NCI-H226 (cell line): ENCODE results near the gene CYP2C9.
"Not testable (repeated sequence)": the region's sequence is repeated elsewhere in the genome, so short reads cannot be mapped to it uniquely, and the experiment has no call there.

Experiments used
- DNase-seq: peaks from one replicate; pipeline ENCODE4 v3.0.0-alpha.2; 2015

The CYP2C9 gene

DNA sequence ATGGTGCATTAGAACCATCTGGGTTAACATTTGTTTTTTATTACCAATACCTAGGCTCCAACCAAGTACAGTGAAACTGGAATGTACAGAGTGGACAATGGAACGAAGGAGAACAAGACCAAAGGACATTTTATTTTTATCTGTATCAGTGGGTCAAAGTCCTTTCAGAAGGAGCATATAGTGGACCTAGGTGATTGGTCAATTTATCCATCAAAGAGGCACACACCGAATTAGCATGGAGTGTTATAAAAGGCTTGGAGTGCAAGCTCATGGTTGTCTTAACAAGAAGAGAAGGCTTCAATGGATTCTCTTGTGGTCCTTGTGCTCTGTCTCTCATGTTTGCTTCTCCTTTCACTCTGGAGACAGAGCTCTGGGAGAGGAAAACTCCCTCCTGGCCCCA lies at the start of gene CYP2C9:
TSS of gene CYP2C9 (plus strand) at position 276 of the 400 bp plus-strand sequence. CDS start at position 301, 25 bp downstream.
- DNase-seq, result no peak

DNA sequence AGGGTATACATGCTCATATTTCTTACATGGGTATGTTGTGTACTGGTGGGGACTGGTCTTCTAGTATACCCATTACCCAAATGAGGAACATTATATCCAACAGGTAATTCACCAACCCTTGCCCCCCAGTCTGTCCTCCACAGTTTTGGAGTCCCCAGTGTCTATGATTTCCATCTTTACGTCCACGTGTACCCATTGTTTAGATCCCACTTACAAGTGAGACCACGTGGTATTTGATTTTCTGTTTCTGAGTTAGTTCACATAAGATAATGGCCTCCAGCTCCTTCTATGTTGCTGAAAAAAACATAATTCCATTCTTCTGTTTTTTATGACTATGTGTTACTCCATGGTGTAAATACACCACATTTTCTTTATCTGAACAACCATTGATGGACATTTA lies 49.3 kb upstream of the CYP2C9 start:
- DNase-seq, result no peak

DNA sequence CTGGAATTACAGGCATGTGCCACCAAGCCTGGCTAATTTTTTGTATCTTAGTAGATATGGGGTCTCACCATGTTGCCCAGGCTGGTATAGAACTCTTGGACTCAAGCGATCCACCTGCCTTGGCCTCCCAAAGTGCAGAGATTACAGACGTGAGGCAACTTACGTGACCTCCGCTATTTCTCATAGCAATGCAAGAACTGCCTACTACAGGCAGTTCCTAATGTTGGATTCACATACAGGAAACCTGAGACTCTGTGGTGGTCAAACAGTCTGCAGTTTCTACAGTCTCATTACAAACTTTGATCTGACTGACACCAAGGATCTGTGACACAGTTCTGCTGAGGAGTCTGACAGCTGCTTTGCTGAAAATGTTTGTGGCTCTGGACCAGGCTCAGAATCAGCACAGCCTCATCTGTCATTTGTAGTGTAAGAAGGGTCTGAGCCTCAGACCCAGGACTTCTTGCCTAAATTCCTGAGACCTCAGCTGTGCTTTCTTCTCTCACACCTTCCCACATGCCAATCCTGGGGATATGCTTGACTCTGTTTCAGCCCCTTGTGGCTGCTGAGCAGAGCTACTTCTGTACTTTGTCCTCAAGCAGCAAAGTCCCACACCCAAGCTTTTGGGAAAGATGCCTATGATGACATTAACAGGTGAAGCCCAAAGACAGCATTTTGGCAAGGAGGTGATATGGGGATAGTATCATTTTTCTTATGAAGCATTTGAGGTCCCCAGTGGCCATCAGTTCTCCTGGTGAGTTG lies 48.0 kb upstream of the CYP2C9 start:
- DNase-seq, result no peak

DNA sequence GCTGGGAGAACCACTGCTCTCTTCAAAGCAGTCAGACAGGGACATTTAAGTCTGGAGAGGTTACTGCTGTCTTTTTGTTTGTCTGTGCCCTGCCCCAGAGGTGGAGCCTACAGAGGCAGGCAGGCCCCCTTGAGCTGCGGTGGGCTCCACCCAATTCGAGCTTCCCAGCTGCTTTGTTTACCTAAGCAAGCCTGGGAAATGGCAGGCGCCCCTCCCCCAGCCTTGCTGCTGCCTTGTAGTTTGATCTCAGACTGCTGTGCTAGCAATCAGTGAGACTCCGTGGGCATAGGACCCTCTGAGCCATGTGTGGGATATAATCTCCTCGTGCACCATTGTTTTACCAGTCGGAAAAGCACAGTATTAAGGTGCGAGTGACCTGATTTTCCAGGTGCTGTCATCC lies 40.0 kb upstream of the CYP2C9 start:
- DNase-seq, result not testable (repeated sequence)

DNA sequence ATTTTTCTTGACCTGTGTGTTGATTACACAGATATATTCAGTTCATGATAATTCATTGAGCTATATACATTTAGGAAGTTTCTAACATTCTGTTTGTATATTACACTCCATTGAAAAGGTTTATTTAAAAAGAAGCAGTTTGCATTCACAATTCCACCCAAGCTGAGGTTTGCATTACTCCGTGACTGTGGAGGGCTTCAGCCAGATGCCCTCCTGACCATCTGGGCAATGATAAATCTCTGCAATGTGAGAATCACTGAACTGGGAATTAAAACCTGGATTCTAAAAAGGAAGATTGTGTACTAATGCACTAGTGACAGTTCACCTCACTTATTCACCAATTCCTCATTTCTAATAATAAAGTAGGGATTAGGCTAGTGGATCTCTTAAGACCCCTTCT lies 36.4 kb upstream of the CYP2C9 start:
- DNase-seq, result no peak

DNA sequence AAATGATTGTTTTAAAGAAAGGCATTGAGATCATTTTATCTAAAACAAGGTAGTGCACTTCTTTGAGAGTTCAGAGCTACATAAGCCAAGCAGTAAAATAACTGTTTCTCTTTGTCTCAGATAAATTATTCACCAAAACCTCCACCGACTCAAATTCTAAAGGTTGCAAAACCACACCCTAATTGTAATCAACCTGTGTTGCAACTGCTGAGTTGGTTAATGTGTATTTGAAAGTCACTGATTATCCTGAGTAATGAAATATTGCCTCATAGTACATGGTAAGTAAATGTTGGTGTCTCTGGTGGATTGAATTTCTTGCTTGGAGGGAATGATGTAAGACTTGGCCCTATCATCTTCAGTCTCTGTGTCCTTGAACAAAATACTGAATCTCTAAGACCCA lies 35.9 kb upstream of the CYP2C9 start:
- DNase-seq, result no peak

DNA sequence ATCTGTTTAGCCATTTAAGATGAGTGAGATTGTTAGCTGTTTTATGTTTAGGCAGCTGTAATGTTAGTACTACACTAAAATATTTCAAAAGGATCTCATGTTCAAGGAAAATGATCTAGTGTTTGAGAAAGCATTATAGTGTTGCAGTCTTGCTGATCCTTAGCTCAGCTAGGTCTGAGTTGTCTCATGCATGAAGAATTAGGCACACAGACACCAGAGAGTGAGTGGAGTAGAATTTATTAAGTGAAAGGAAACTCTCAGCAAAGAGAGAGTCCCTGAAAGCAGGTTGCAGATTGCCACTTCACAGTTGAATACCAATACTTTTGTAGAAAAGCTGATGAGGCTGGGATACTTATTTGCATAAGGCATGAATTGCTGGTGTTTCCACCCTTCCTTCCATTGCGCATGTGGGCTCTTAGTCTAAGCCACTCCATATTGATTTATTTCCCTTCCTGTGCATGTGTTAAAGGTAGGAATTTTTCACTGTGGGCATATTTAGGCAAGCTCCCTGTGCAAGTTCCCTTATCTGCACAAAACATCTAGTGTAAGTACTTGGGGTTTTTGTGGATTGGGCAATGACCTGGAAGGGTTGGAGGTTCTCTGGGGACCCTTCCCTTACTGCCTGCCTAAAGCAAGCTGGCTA lies 33.8 kb upstream of the CYP2C9 start:
- DNase-seq, result not testable (repeated sequence)

DNA sequence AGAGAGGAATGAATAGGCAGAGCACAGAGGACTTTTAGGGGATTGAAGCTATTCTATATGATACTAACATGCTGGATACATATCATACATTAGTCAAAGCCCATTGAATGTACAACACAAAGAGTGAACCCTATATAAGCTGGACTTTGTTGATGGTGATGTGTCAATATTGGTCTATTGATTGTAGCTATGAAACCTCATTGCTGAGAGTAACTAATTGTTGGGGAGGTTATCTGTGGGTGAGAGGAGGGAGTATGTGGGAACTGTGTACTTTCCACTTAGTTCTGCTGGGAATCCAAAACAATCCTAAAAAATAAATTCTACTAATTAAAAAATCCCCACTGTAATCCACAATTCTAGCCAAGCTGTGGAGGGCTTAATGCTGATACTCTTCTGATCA lies 22.0 kb upstream of the CYP2C9 start:
- DNase-seq, result no peak

DNA sequence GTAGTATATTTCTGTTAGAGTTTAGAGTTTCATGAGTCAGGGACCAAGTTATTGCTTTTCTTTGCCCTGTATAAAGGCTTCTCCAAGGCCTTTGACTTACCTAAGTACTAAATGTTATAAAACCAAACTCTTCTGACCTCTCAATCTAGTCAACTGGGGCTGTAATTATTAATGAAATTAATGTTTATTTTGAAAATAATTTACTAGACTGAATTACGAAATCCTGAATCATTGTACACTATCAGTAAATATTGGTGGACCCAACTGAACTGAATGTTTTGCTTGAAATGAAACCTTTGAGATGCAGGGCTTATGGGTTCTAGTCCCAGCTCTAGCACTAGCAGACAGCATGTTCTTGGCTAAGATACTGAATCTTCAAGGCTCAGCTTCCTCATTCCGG lies 1.7 kb upstream of the CYP2C9 start:
- no peak for DNase-seq

DNA sequence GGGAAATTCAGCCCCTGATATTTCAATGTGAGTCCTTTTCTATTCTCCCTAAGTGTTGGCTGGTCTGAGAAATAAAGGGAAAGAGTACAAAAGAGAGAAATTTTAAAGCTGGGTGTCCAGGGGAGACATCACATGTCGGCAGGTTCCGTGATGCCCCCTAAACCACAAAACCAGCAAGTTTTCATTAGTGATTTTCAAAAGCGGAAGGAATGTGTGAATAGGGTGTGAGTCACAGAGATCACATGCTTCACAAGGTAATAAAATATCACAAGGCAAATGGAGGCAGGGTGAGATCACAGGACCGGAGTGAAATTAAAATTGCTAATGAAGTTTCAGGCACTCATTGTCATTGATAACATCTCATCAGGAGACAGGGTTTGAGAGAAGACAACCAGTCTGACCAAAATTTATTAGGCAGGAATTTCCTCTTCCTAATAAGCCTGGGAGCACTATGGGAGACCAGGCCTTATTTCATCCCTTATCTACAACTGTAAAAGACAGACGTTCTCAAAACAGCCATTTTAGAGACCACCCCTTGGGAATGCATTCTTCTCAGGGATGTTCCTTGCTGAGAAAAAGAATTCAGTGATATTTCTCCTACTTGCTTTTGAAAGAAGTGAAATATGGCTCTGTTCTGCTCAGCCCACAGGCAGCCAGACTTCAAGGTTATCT lies 5.1 kb downstream of the CYP2C9 start:
- not testable (repeated sequence) for DNase-seq

DNA sequence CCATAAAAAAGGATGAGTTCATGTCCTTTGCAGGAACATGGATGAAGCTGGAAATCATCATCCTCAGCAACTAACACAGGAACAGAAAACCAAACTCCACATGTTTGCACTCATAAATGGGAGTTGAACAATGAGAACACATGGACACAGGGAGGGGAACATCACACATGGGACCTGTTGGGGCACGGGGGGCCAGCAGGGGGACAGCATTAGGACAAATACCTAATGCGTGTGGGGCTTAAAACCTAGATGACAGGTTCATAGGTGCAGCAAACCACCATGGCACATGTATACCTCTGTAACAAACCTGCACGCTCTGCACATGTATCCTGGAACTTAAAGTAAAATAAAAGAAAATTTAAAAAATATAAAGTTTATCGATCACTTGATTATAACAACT lies 7.7 kb downstream of the CYP2C9 start:
- not testable (repeated sequence) for DNase-seq

DNA sequence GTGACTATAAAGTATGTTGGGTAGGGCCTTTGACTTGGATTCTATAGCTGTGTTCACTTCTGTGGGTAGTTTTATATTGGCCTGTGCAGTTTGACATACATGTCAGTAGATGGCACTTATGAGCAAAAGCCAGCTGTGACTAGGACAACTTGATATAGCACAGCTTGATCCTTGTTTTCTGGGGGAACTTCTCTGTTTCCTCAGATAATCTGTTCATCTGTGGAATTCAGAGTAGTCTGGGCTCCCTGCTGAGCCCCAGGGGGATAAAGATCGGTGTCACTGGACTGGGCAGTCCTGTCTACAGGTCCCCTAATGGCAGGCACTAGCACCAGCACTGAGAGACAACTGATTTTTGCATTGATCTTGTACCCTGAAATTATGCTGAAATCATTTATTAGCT lies 25.4 kb downstream of the CYP2C9 start:
- DNase-seq, result no peak

DNA sequence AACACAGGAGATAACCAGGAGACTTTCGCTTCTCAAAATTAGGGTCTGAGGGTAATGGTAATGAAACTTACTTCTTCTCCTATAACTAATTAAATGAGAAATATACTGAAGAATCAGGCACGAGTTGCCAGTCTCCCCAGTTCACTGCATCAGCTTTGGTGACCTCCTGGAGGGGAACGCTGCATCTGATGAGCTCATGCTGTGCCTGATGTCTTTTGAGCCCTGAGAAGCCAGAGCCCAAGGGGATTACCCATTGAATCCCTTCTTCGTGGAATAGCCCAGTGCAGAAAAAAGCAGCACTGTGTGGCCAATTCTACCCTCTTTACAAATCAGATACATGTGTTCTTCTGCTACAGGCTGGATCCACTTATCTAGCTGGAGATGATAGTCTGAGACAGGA lies 45.1 kb downstream of the CYP2C9 start:
- DNase-seq, result no peak

DNA sequence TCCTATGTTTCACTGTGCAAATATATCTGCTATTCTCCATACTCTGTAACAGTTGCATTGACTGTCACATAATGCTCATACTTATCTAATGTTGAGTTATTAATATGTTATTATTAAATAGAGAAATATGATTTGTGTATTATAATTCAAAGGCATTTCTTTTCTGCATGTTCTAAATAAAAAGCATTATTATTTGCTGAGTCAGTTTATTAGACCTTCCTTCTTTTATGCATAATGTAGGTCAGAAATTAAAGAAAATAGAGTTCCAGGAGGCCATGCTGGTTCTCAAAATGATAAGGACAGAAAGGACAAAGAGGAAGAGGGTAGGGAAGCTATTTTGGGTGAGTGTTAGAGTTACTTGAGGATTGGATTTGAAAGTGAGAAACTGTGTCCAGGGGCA lies 50.7 kb downstream of the CYP2C9 start:
- no peak for DNase-seq

DNA sequence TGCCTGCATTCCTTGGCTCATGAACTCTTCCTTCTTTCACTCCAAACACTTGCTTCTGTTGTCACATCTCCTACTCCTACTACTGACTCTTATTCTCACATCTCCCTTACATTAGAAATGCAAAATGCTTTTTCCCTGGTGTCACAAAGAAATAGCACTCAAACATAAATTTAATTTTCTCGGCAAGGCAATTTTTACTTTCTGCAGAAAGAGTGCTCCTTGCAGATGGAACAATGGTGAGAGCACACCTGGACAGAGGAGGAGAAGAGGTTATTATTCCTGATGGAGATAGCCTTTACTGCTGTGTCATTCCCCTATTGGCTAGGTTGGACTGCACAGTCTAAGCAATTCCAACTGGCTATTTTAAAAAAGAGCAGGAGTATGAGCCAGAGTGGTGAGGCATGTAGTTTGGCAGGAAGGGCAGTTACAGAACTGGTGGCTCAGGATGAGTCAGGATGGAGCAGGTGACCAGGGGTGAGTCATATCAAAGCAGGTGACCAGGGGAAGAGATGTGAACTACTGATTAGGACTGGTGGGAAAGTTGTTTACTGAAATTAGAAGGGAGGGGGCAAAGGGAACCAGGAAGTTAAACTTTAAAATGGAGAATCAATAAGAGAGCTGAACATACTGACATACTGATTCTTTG lies 52.9 kb downstream of the CYP2C9 start:
- DNase-seq, result no peak

DNA sequence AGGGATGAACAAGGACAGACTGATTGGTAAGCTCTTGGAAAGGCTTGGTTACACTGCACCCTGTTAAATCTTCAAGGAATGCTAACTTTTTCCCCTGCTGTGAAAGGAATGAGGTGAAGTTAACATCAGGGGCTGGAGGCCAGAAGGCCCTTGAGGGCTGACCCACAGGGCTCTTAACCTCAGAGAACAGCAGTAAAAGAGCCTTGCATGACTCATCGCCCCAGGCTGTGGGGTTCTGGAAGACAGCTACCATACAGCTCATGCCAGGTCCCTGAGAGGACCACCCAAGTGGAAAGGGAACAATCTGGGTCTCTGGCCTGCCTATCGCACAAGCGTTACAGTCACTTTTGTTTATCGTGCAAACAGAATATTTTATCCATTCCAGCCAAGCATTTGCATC lies 54.4 kb downstream of the CYP2C9 start:
- DNase-seq, result no peak

DNA sequence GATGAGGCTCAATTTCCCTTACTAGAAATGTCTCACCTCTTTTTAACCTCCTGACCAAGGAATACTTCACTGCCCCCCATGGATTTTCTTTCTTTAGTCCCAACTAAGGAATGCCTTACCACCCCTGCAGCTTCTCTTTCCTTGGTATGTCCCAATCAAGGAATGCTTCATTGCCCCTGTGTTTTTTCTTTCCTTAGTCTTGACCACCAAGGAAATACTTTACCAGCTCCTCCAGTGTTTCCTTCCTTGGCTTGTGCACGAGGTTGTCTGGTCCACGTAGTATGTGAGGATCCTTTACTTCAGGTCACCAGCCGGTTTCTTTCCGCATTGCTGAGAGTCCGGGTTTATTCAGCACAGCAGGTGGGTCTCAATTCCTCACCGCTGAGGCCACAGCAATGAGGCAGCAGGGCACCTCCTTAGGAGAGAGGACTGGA lies 59.3 kb downstream of the CYP2C9 start:
- no peak for DNase-seq

DNA sequence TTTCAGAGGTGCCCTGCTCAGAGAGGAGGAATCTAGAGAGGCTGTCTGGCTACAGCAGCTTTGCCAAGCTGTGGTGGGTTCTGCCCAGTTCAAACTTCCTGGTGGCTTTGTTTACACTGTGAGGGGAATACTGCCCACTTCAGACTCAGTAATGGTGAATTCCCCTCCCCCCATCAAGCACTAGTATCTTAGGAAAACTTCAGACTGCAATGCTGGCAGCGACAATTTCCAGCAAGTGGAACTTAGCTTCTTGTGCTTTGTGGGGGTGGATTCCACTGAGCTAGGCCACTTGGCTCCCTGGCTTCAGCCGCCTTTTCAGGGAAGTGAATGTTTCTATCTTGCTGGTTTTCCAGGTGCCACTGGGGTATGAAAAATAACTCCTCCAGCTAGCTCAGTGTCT lies 88.0 kb downstream of the CYP2C9 start:
- no peak for DNase-seq

DNA sequence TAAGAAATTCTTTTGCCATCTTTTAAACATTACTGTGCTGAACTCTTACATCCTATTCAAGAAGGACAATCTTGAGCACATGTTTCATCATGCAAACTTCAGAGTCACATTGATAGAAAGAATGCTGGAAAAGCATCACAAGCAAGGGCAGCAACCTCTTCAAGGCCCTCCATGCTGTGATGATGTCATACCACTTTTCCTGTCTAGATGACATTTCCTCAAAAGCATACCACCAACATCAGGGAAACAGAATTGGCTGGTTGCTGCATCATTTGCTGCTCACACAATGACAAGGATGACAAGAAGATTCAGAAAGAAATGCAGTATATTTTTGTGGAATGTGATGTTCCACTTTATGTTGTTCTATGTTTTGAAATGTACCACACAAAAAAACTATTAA lies 93.2 kb downstream of the CYP2C9 start:
- no peak for DNase-seq

DNA sequence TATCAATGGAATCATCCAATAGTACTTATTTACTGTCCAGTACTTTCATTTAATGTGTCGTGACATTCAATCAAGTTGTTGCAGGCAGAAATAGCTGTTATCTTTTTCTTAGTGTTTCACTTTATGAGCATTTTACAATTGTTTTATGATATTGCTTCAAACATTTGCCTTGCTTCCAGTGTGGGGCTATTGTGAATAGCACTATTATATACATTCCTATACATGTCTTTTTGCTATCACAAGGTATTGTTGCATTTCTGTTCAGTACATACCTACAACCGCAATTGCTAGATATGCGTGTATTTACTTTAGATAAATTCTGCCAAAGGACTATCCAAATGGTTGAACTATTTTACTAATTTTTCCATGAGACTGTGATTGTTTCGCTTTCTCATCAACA lies 95.9 kb downstream of the CYP2C9 start:
- no peak for DNase-seq

DNA sequence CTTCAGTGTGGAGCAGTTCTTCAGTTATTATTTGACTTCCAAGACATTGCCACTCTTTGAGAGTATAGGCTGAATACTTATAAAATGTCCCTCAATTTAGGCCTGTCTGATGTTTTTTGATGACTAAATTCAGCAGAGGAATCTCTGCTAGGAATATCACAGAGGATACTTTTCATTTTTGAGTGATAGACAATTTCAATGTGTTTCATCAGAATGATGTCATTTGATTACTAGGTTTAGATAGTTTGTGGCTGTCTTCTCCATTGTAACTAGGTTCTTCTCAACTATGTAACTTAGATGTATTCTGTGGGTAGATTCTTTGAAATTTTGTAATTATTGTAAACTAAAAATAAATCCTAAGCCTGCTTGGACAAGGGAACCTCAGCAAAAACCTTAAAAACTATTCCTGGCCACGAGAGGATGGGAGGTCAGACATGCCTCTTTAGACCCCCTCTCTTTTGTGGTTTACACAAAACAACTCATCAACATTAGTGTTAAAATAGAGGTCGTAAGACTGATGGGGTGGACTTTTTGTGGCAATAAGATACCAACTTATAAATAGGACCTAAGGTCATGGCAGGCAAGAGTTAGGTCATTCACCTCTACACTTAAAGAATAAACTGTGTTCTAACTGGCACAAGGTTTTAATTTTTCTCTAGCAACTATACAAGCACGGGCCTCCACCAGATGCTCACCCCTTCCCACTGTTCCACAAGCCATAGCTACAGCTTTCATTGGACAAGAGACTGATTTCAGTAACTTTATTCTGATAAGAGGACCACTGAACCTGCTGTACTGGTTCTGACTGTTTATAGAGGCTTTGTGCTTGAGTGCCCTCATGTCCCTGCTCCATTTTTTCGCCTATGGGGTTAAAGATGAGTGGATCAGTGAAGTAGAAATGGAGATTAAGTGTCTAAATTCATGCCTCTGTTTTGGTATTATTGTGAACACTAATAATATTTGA lies 97.2 kb downstream of the CYP2C9 start:
- no peak for DNase-seq

DNA sequence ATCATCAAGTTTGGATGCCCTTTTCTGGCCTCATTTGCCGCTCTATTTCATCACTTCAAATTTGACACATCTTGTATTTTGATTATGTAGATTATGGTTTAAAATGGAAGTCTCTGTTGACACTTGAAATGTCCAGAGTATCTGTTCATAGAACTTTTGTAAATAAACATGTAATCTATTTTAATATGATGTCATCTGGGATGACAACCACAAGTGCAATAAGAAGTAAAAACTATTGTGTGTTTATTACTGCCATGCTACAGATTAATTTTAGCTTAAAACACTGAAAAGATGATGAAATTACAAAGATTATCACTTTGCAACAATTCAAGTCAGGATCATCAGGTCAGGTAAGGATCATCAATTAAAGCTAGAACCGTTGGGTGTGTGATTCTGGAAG lies 100.8 kb downstream of the CYP2C9 start:
- no peak for DNase-seq
